HepG2 (cell line): ENCODE measurements around the gene SPATA13. TPM values are rescaled to one million over a fixed set of nuclear protein-coding genes. Genes with fewer than 3 reads are reported as not detected.

Source experiments
- ARID3A ChIP-seq: IDR thresholded peaks from 2 replicates; pipeline ENCODE4 v1.6.1; 2012; ENCODE audit warnings: low read depth, low read length, improper control_type of control experiment
- ASH2L ChIP-seq: fragments of 300-600, 200-600 bp; sonication (generic); IDR thresholded peaks from 2 replicates; pipeline ENCODE4 v1.7.0; 2017; ENCODE audit warnings: low read depth, mild to moderate bottlenecking, moderate library complexity, mixed read lengths, low read length; ENCODE audit not compliant: insufficient read length
- ATF7 ChIP-seq, 2 experiments: fragments of 450-650 bp in 1 of 2; sonication (generic) in 1 of 2; formaldehyde crosslinking in 1 of 2; IDR thresholded peaks; 2 replicates each; pipeline versions ENCODE4 v1.4.0 to v1.6.1; 2016 to 2020; ENCODE audit warnings: antibody characterized with exemption in 1 of 2, mild to moderate bottlenecking in 1 of 2, missing genetic modification reagents in 1 of 2
- DNMT3B ChIP-seq: conservative IDR thresholded peaks from 2 replicates; pipeline ENCODE4 v1.6.1; 2016; ENCODE audit warnings: missing biosample characterization, control low read depth
- HNRNPUL1 ChIP-seq: fragments of 200-400 bp; formaldehyde crosslinking; IDR thresholded peaks from 2 replicates; pipeline ENCODE4 v1.6.1; 2017; ENCODE audit warnings: low read depth, mild to moderate bottlenecking, low read length, moderate library complexity
- HOXA9 ChIP-seq: sonication (generic); formaldehyde crosslinking; IDR thresholded peaks from 2 replicates; pipeline ENCODE4 v1.8.1; 2022; ENCODE audit warnings: missing genetic modification reagents, mild to moderate bottlenecking, moderate library complexity, borderline replicate concordance
- IKZF1 ChIP-seq: fragments of 450-650 bp; IDR thresholded peaks from 2 replicates; pipeline ENCODE4 v1.7.1; 2016
- JARID2 ChIP-seq: sonication (generic); formaldehyde crosslinking; IDR thresholded peaks from 2 replicates; pipeline ENCODE4 v1.8.1; 2023; ENCODE audit warnings: missing genetic modification reagents, inconsistent platforms; ENCODE audit not compliant: insufficient replicate concordance
- MXI1 ChIP-seq: IDR thresholded peaks from 3 replicates; pipeline ENCODE4 v1.6.1; 2012; ENCODE audit warnings: low read depth, low read length, inconsistent platforms, borderline replicate concordance
- NFE2L1 ChIP-seq: sonication (generic); formaldehyde crosslinking; IDR thresholded peaks from 2 replicates; pipeline ENCODE4 v1.4.0; 2020; ENCODE audit warnings: missing genetic modification reagents, mild to moderate bottlenecking, borderline replicate concordance
- NFKBIZ ChIP-seq: IDR thresholded peaks from 2 replicates; pipeline ENCODE4 v1.6.1; 2018; ENCODE audit warnings: missing genetic modification reagents, missing compliant biosample characterization
- SATB2 ChIP-seq: sonication (generic); formaldehyde crosslinking; IDR thresholded peaks from 2 replicates; pipeline ENCODE4 v1.5.0; 2020; ENCODE audit warnings: missing genetic modification reagents
- ZFP90 ChIP-seq: sonication (generic); formaldehyde crosslinking; IDR thresholded peaks from 2 replicates; pipeline ENCODE4 v1.8.0; 2022; ENCODE audit warnings: missing genetic modification reagents, mild to moderate bottlenecking, inconsistent platforms, borderline replicate concordance
- ZHX2 ChIP-seq, 2 experiments: sonication (generic) in 1 of 2; formaldehyde crosslinking in 1 of 2; IDR thresholded peaks; 2 replicates each; pipeline versions ENCODE4 v1.6.1 to v1.9.0; 2014 to 2022; ENCODE audit warnings: antibody characterized with exemption in 1 of 2, borderline replicate concordance in 1 of 2, inconsistent platforms in 1 of 2, low read depth in 1 of 2, missing genetic modification reagents in 1 of 2
- ZNF143 ChIP-seq: sonication (generic); formaldehyde crosslinking; IDR thresholded peaks from 2 replicates; pipeline ENCODE4 v1.4.0; 2020; ENCODE audit warnings: missing genetic modification reagents
- ZNF607 ChIP-seq: sonication (generic); formaldehyde crosslinking; IDR thresholded peaks from 2 replicates; pipeline ENCODE4 v1.5.1; 2020; ENCODE audit warnings: missing genetic modification reagents, mild to moderate bottlenecking, borderline replicate concordance
- ZNF678 ChIP-seq: sonication (generic); formaldehyde crosslinking; IDR thresholded peaks from 2 replicates; pipeline ENCODE4 v1.4.0; 2020; ENCODE audit warnings: mild to moderate bottlenecking, missing genetic modification reagents
- polyA plus RNA-seq, 8 experiments: library from polyadenylated mRNA; depleted of rRNA in 3 of 8; stranded (reverse) in 7 of 8; unstranded in 1 of 8; fragments of >200 nt; fragmentation: Illumina TruSeq in 4 of 8; extraction: Trizol in 4 of 8; gene quantifications; 2 replicates each; pipeline versions ENCODE4 v1.2.1 to v1.2.3, GENCODE V29; 2011 to 2016; ENCODE audit warnings: low read depth in 4 of 8, missing spikeins in 1 of 8, mixed read lengths in 1 of 8; ENCODE audit not compliant: insufficient read depth in 1 of 8
- total RNA-seq, 5 experiments: library from RNA; depleted of rRNA; stranded (reverse); fragments of >200 nt; fragmentation: Illumina TruSeq; extraction: Trizol; gene quantifications; 2 replicates each; pipeline ENCODE4 v1.2.3, GENCODE V29; 2016; ENCODE audit warnings: low read depth in 1 of 5
- TF ChIP-seq, protein P1 (sequence below): IDR thresholded peaks from 2 replicates; pipeline ENCODE4 v1.6.1; 2016; ENCODE audit warnings: missing compliant biosample characterization, missing genetic modification reagents, borderline replicate concordance

The SPATA13 gene
- total and polyA plus RNA-seq, 2 of the 13 experiments (the other 11 are each of a cell fraction or from before 2014, with no cell fraction given), result 11.3 to 14.2 TPM

DNA sequence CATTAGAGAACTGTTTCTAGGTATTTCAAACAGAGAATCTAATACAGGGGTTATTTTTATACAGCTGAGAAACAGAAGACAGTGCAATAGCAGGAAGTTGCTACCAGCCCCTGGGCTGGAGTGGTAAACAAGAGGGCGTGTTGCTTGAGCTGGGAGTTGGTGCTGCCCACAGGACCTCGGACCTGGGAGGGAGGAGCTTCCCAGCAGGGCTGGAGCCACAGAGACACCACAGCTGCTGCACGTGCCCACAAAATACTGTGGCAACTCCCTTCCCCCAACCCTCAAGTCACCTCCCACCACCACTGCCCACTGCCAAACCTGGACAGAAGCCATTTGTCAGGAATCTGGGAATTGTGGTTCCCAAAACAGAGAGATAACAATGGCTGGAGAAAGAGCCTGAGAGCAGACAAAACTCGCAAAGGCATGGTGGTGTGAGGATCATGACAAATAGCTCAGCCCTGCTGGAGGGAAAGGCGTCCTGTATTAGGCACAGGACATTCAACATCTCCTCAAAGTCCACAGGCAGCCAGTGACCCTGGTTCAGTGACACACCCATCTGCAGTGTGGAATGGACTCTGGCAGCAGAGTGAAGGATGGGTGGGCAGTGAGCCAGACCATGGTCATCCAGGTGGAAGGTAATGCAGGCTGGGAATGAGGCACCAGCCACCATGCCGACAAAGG, 57.2 kb downstream of the SPATA13 start (continued):
- TF ChIP-seq ZFP90 (CRISPR knock-in tag) (no peak), DNMT3B (CRISPR knock-in tag) (no peak), JARID2 (CRISPR knock-in tag) (no peak), HOXA9 (no peak), ARID3A (no peak), ZNF143 (CRISPR knock-in tag) (0 out of 2 replicates have a peak, but pooled peaks have one; percentile 14), ZHX2 (IDR thresholded peaks at IDR 0.05; ENCODE audit: low read depth) (no peak), ZHX2 (CRISPR knock-in tag; IDR thresholded peaks at IDR 0.05; ENCODE audit: borderline replicate concordance) (no peak), SATB2 (no peak), MXI1 (peak; percentile 70; the same call in 1 of the 3 replicates), ZNF607 (CRISPR knock-in tag) (peak; percentile 40; the same call in 1 of the 2 replicates), HNRNPUL1 (no peak), ZNF678 (no peak), NFKBIZ (CRISPR knock-in tag) (0 out of 2 replicates have a peak, but pooled peaks have one; percentile 66), ATF7 (IDR thresholded peaks at IDR 0.05) (no peak), ATF7 (CRISPR knock-in tag; IDR thresholded peaks at IDR 0.05) (0 out of 2 replicates have a peak, but pooled peaks have one; percentile 28), IKZF1 (no peak), NFE2L1 (CRISPR knock-in tag) (no peak), ASH2L (no peak)
- TF ChIP-seq, protein P1, sequence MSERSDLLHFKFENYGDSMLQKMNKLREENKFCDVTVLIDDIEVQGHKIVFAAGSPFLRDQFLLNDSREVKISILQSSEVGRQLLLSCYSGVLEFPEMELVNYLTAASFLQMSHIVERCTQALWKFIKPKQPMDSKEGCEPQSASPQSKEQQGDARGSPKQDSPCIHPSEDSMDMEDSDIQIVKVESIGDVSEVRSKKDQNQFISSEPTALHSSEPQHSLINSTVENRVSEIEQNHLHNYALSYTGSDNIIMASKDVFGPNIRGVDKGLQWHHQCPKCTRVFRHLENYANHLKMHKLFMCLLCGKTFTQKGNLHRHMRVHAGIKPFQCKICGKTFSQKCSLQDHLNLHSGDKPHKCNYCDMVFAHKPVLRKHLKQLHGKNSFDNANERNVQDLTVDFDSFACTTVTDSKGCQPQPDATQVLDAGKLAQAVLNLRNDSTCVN (CRISPR knock-in tag), result peak; percentile 22; the same call in 1 of the 2 replicates
